ENCODE measurements around the gene CENPP.

- no peak for TF ChIP-seq SUZ12 (IDR thresholded peaks at IDR 0.05; ENCODE audit: extremely low read depth, insufficient read depth, insufficient read length)
- no peak for TF ChIP-seq ZNF274 (IDR thresholded peaks at IDR 0.05; ENCODE audit: low read depth, low read length)
Measured at GRCh38 chr9:92668746-92669526, 343.2 kb downstream of the CENPP start.
